HepG2 (cell line): ENCODE results near the gene EFEMP2. TPM values are rescaled to one million over a fixed set of nuclear protein-coding genes. Genes with fewer than 3 reads are reported as not detected.

ENCODE experiments used
- AFF4 ChIP-seq: sonication (generic); formaldehyde crosslinking; IDR thresholded peaks from 2 replicates; pipeline ENCODE4 v1.4.0; 2020; ENCODE audit warnings: missing genetic modification reagents
- ARNTL ChIP-seq: sonication (generic); formaldehyde crosslinking; IDR thresholded peaks from 2 replicates; pipeline ENCODE4 v1.4.0; 2020; ENCODE audit warnings: mild to moderate bottlenecking, missing genetic modification reagents
- CREB3 ChIP-seq: sonication (generic); formaldehyde crosslinking; IDR thresholded peaks from 2 replicates; pipeline ENCODE4 v1.5.0; 2020; ENCODE audit warnings: missing genetic modification reagents
- HOXD1 ChIP-seq: sonication (generic); formaldehyde crosslinking; IDR thresholded peaks from 2 replicates; pipeline ENCODE4 v1.5.0; 2020; ENCODE audit warnings: missing genetic modification reagents
- MBNL3 ChIP-seq: fragments of 250-450 bp; sonication (Bioruptor Pico); conservative IDR thresholded peaks from 2 replicates; pipeline ENCODE4 v1.8.0; 2022; ENCODE audit warnings: mild to moderate bottlenecking, inconsistent platforms
- MIER2 ChIP-seq: IDR thresholded peaks from 2 replicates; pipeline ENCODE4 v1.6.1; 2016; ENCODE audit warnings: missing biosample characterization, missing genetic modification reagents
- NFYB ChIP-seq: sonication (generic); formaldehyde crosslinking; IDR thresholded peaks from 2 replicates; pipeline ENCODE4 v1.4.0; 2020; ENCODE audit warnings: missing genetic modification reagents
- SRSF9 ChIP-seq: fragments of 200-400 bp; formaldehyde crosslinking; IDR thresholded peaks from 2 replicates; pipeline ENCODE4 v1.6.1; 2018; ENCODE audit warnings: borderline replicate concordance, mild to moderate bottlenecking, low read depth, low read length; ENCODE audit not compliant: insufficient read depth, poor library complexity, severe bottlenecking
- YEATS4 ChIP-seq: sonication (generic); formaldehyde crosslinking; IDR thresholded peaks from 2 replicates; pipeline ENCODE4 v1.4.0; 2020; ENCODE audit warnings: missing genetic modification reagents, borderline replicate concordance
- ZBED4 ChIP-seq: sonication (generic); formaldehyde crosslinking; IDR thresholded peaks from 2 replicates; pipeline ENCODE4 v1.4.0; 2020; ENCODE audit warnings: missing genetic modification reagents, borderline replicate concordance
- ZBTB38 ChIP-seq: sonication (generic); formaldehyde crosslinking; IDR thresholded peaks from 2 replicates; pipeline ENCODE4 v1.5.1; 2020; ENCODE audit warnings: mild to moderate bottlenecking, missing genetic modification reagents
- ZNF260 ChIP-seq: sonication (generic); formaldehyde crosslinking; IDR thresholded peaks from 2 replicates; pipeline ENCODE4 v1.4.0; 2020; ENCODE audit warnings: missing genetic modification reagents, low read depth, mild to moderate bottlenecking, borderline replicate concordance
- ZNF772 ChIP-seq: sonication (generic); formaldehyde crosslinking; IDR thresholded peaks from 2 replicates; pipeline ENCODE4 v1.5.0; 2020; ENCODE audit warnings: mild to moderate bottlenecking, missing genetic modification reagents
- ZSCAN20 ChIP-seq: sonication (generic); formaldehyde crosslinking; IDR thresholded peaks from 2 replicates; pipeline ENCODE4 v1.4.0; 2020; ENCODE audit warnings: missing genetic modification reagents, mild to moderate bottlenecking, borderline replicate concordance
- ZUFSP ChIP-seq: sonication (generic); formaldehyde crosslinking; IDR thresholded peaks from 2 replicates; pipeline ENCODE4 v1.9.0; 2021; ENCODE audit warnings: missing genetic modification reagents, mild to moderate bottlenecking, borderline replicate concordance
- polyA plus RNA-seq, 8 experiments: library from polyadenylated mRNA; depleted of rRNA in 3 of 8; stranded (reverse) in 7 of 8; unstranded in 1 of 8; fragments of >200 nt; fragmentation: Illumina TruSeq in 4 of 8; extraction: Trizol in 4 of 8; gene quantifications; 2 replicates each; pipeline versions ENCODE4 v1.2.1 to v1.2.3, GENCODE V29; 2011 to 2016; ENCODE audit warnings: low read depth in 4 of 8, missing spikeins in 1 of 8, mixed read lengths in 1 of 8; ENCODE audit not compliant: insufficient read depth in 1 of 8
- total RNA-seq, 5 experiments: library from RNA; depleted of rRNA; stranded (reverse); fragments of >200 nt; fragmentation: Illumina TruSeq; extraction: Trizol; gene quantifications; 2 replicates each; pipeline ENCODE4 v1.2.3, GENCODE V29; 2016; ENCODE audit warnings: low read depth in 1 of 5

Gene EFEMP2
- total and polyA plus RNA-seq, 2 of the 13 experiments (the other 11 are each of a cell fraction or from before 2014, with no cell fraction given) = 7.4 to 29.7 TPM

GRCh38 chr11:65873318-65874156 lies 937 bp upstream of the EFEMP2 start (continued):
- TF ChIP-seq ZBTB38 (CRISPR knock-in tag) = peak; percentile 29; the same call in 1 of the 2 replicates
- no peak for TF ChIP-seq CREB3 (CRISPR knock-in tag)
- TF ChIP-seq ZNF260 (CRISPR knock-in tag) = no peak
- TF ChIP-seq AFF4 = no peak
- TF ChIP-seq ARNTL (CRISPR knock-in tag) = peak; percentile 94
- no peak for TF ChIP-seq ZUFSP (CRISPR knock-in tag)
- TF ChIP-seq ZBED4 (CRISPR knock-in tag) = no peak
- TF ChIP-seq ZSCAN20 (CRISPR knock-in tag) = 0 out of 2 replicates have a peak, but pooled peaks have one; percentile 19
- TF ChIP-seq HOXD1 (CRISPR knock-in tag) = 0 out of 2 replicates have a peak, but pooled peaks have one; percentile 35
- no peak; the same call in 1 of the 2 replicates for TF ChIP-seq ZNF772
- no peak for TF ChIP-seq NFYB (CRISPR knock-in tag)
- TF ChIP-seq MBNL3 (CRISPR knock-in tag) = no peak
- TF ChIP-seq SRSF9 = no peak
- TF ChIP-seq MIER2 = no peak
- TF ChIP-seq YEATS4 = peak; percentile 58; the same call in 1 of the 2 replicates
